Gastrocnemius medialis (tissue), 4 donors: ENCODE results near the gene ZSCAN30. TPM values are rescaled to one million over a fixed set of nuclear protein-coding genes. Genes with fewer than 3 reads are reported as not detected.

ENCODE experiments used
- ATAC-seq, 2 donors: fragments of 150-250 bp; one replicate each; pipeline ENCODE4 v1.9.1; 2016
- DNase-seq, 2 donors: peaks; one replicate each; pipeline ENCODE4 v3.0.0-alpha.2; 2019
- H3K27ac ChIP-seq, 4 donors: fragments of 200-600 bp; sonication (generic); 1 replicate in 1 of 4; 2 replicates in 3 of 4; pipeline ENCODE4 v1.5.1; 2016 to 2018; ENCODE audit warnings: mild to moderate bottlenecking in 2 of 4, moderate library complexity in 1 of 4
- H3K27me3 ChIP-seq, 3 donors: fragments of 200-600 bp; sonication (generic) in 2 of 3; 1 replicate in 1 of 3; 2 replicates in 2 of 3; pipeline versions ENCODE4 v1.5.1 to v1.6.0; 2016 to 2019; ENCODE audit warnings: mild to moderate bottlenecking in 1 of 3, moderate library complexity in 1 of 3
- H3K36me3 ChIP-seq, 2 donors: fragments of 200-600 bp; sonication (generic) in 1 of 2; one replicate each; pipeline ENCODE4 v1.5.1; 2017 to 2018
- H3K4me1 ChIP-seq, 2 donors: fragments of 200-600 bp; sonication (generic) in 1 of 2; one replicate each; pipeline ENCODE4 v1.5.1; 2016 to 2017; ENCODE audit warnings: mild to moderate bottlenecking in 2 of 2
- H3K4me3 ChIP-seq, 4 donors: fragments of 200-600 bp; sonication (generic) in 3 of 4; 1 replicate in 1 of 4; 2 replicates in 3 of 4; pipeline ENCODE4 v1.5.1; 2016 to 2019; ENCODE audit warnings: mild to moderate bottlenecking in 2 of 4
- H3K9me3 ChIP-seq, 3 donors: fragments of 200-600 bp; sonication (generic) in 2 of 3; 1 replicate in 1 of 3; 2 replicates in 2 of 3; pipeline ENCODE4 v1.5.1; 2016 to 2019
- CTCF ChIP-seq, 5 experiments: fragments of 450-650 bp in 3 of 5; fragments of 200-600 bp in 2 of 5; sonication (generic) in 2 of 5; IDR thresholded peaks in 4 of 5; conservative IDR thresholded peaks in 1 of 5; 1 replicate in 4 of 5; 2 replicates in 1 of 5; pipeline ENCODE4 v1.5.1; 2016 to 2019; ENCODE audit warnings: antibody characterized with exemption in 5 of 5, mild to moderate bottlenecking in 3 of 5, moderate library complexity in 3 of 5
- POLR2A ChIP-seq, 2 donors: fragments of 450-650 bp; IDR thresholded peaks; one replicate each; pipeline ENCODE4 v1.6.1; 2017; ENCODE audit warnings: antibody characterized with exemption in 2 of 2, mild to moderate bottlenecking in 2 of 2, moderate library complexity in 2 of 2
- in situ Hi-C, 4 donors: fragments of 200-750 bp; cut with MboI; loops; one replicate each; pipeline versions ENCODE4 v1.15.0 to v1.8.0; 2017; ENCODE audit warnings: low sequenced_read_pairs in 4 of 4
- intact Hi-C: fragments of 100-400 bp; cut with DNase I; formaldehyde crosslinking; loops from one replicate; pipeline ENCODE4 v1.15.1; 2023; ENCODE audit warnings: low total_unique reads
- total RNA-seq, 4 donors: library from RNA; depleted of rRNA; stranded (reverse); fragments of >200 nt; gene quantifications; one replicate each; pipeline versions ENCODE4 v1.1.0 to v1.2.3, GENCODE V29; 2016

The ZSCAN30 gene
- total RNA-seq, 4 donors from 2014 or later: 4.6 to 34.6 (median 8.2) TPM

DNA sequence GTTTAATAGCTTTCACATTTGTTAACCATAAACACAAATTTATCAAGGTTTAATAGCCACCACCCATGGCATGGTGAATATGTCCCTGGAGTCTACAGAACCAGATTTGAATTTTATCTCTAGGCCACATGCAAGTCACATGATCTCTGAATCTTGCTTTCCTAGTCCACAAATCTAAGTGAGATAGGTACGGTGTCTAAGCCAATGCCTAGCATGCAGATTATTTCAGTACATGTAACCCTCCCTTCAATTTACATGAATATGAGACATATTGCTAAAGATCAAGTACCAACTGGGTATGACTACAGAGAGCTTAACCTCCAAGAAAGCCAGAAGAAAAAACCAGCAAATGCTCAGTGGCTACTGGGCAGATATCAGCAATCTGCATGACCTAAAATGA lies 44.2 kb upstream of the ZSCAN30 start:
- no peak overlapping the region for H3K4me3 ChIP-seq
- H3K27ac ChIP-seq: no peak overlapping the region
- intact Hi-C loops (no loop called here), in situ Hi-C loops (no loop called here)
- H3K36me3 ChIP-seq: peaks cover 0 to 80% of the 10 kb centered on the region in 2 donors
- DNase-seq (no peak), ATAC-seq (no peak)
- TF ChIP-seq POLR2A (IDR thresholded peaks at IDR 0.05): no peak
- no peak for TF ChIP-seq CTCF (IDR thresholded peaks at IDR 0.05 in 4 of 5, conservative IDR thresholded peaks at IDR 0.05 in 1 of 5)
- no peaks in the 10 kb centered on the region for H3K27me3 ChIP-seq
- no peaks in the 10 kb centered on the region for H3K9me3 ChIP-seq
- peaks cover 7 to 15% of the 10 kb centered on the region in 2 donors for H3K4me1 ChIP-seq

GRCh38 chr18:35331367-35332087 lies 41.5 kb upstream of the ZSCAN30 start:
- no peak overlapping the region for H3K27ac ChIP-seq
- peaks cover 0 to 53% of the 10 kb centered on the region in 2 donors for H3K36me3 ChIP-seq
- no peak for DNase-seq
- ATAC-seq: no peak
- no peak overlapping the region for H3K4me3 ChIP-seq
- H3K4me1 ChIP-seq: peaks cover 0 to 15% of the 10 kb centered on the region in 2 donors
- intact Hi-C loops: no loop called here
- in situ Hi-C loops: no loop called here
- H3K27me3 ChIP-seq: no peaks in the 10 kb centered on the region
- no peaks in the 10 kb centered on the region for H3K9me3 ChIP-seq
- no peak for TF ChIP-seq CTCF (IDR thresholded peaks at IDR 0.05 in 4 of 5, conservative IDR thresholded peaks at IDR 0.05 in 1 of 5)
- TF ChIP-seq POLR2A (IDR thresholded peaks at IDR 0.05): no peak

DNA sequence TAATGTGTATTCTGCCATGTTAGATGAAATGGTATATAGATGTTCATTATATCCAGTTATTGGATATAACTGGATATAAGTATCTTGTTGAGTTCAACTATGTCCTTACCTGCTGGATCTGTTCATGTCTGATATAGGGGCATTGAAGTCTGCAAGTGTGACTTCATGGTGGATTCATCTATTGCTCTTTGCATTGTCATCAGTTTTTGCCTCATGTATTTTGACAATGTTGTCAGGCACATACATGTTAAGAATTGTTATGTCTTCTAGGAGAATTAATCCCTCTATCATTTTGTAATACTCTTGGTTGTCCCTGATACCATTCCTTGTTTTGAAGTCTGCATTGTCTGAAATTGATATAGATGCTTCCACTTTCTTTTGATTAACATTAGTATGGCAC lies 38.8 kb upstream of the ZSCAN30 start:
- Histone ChIP-seq H3K4me3 (no peak overlapping the region), H3K27ac (no peak overlapping the region), H3K9me3 (no peaks in the 10 kb centered on the region), H3K4me1 (peaks cover 0 to under 1% of the 10 kb centered on the region in 2 donors), H3K36me3 (peaks cover 0 to 28% of the 10 kb centered on the region in 2 donors), H3K27me3 (no peaks in the 10 kb centered on the region)
- intact Hi-C loops (no loop called here), in situ Hi-C loops (no loop called here)
- ATAC-seq: no peak
- no peak for DNase-seq
- TF ChIP-seq CTCF (IDR thresholded peaks at IDR 0.05 in 4 of 5, conservative IDR thresholded peaks at IDR 0.05 in 1 of 5) (no peak), POLR2A (IDR thresholded peaks at IDR 0.05) (no peak)

- Histone ChIP-seq H3K9me3 (no peaks in the 10 kb centered on the region), H3K27ac (no peak overlapping the region), H3K27me3 (no peaks in the 10 kb centered on the region), H3K4me1 (no peaks in the 10 kb centered on the region), H3K36me3 (peaks cover 0 to 8% of the 10 kb centered on the region in 2 donors), H3K4me3 (no peak overlapping the region)
- in situ Hi-C loops: no loop called here
- ATAC-seq (no peak), DNase-seq (no peak)
- intact Hi-C loops: no loop called here
- TF ChIP-seq POLR2A (IDR thresholded peaks at IDR 0.05) (no peak), CTCF (IDR thresholded peaks at IDR 0.05 in 4 of 5, conservative IDR thresholded peaks at IDR 0.05 in 1 of 5) (no peak)
Observed at GRCh38 chr18:35326695-35327387, 36.8 kb upstream of the ZSCAN30 start.
